Nephron progenitor cell (in vitro differentiated cells): ENCODE measurements around the gene CD69.

Experiments used
- DNase-seq: peaks from one replicate; pipeline ENCODE4 v3.0.0; 2021
- H3K27ac Mint-ChIP-seq: 2 replicates; pipeline ENCODE4 v1.8.0; 2021; ENCODE audit warnings: mild to moderate bottlenecking, moderate library complexity, mixed read lengths
- H3K27me3 Mint-ChIP-seq: 2 replicates; pipeline ENCODE4 v1.8.0; 2021; ENCODE audit warnings: mild to moderate bottlenecking, low read depth, mixed read lengths; ENCODE audit not compliant: poor library complexity
- H3K36me3 Mint-ChIP-seq: 2 replicates; pipeline ENCODE4 v1.8.0; 2021; ENCODE audit warnings: low read depth, mixed read lengths
- H3K4me1 Mint-ChIP-seq: 2 replicates; pipeline ENCODE4 v1.8.0; 2021; ENCODE audit warnings: mixed read lengths
- H3K4me3 Mint-ChIP-seq: 2 replicates; pipeline ENCODE4 v1.8.0; 2021; ENCODE audit warnings: mild to moderate bottlenecking, moderate library complexity, mixed read lengths
- H3K9me3 Mint-ChIP-seq: 2 replicates; pipeline ENCODE4 v1.8.0; 2021; ENCODE audit warnings: mild to moderate bottlenecking, moderate library complexity, mixed read lengths
- CTCF ChIP-seq: fragments of 200-600 bp; sonication (generic); IDR thresholded peaks from 2 replicates; pipeline ENCODE4 v1.5.0; 2021; ENCODE audit warnings: antibody characterized with exemption

Gene CD69

GRCh38 chr12:9760699-9761418 lies at the start of gene CD69:
Gene CD69, minus strand, starts transcription at chr12:9760901. Its CDS starts 81 bp downstream, at chr12:9760820.
- DNase-seq = no peak
- no peak within 1 kb of the TSS for H3K4me3 Mint-ChIP-seq
- no peaks in the 10 kb centered on the region for H3K9me3 Mint-ChIP-seq
- no peak for TF ChIP-seq CTCF
- H3K4me1 Mint-ChIP-seq = peaks cover 26% of the 10 kb centered on the region
- no peaks in the 10 kb centered on the region for H3K36me3 Mint-ChIP-seq
- H3K27ac Mint-ChIP-seq = no peak within 1 kb of the TSS
- H3K27me3 Mint-ChIP-seq = no peaks in the 10 kb centered on the region

GRCh38 chr12:9809866-9810265 lies 49.2 kb upstream of the CD69 start:
- Mint-ChIP-seq H3K9me3 (peaks cover 4% of the 10 kb centered on the region), H3K27me3 (peaks cover 4% of the 10 kb centered on the region), H3K4me1 (peaks cover 72% of the 10 kb centered on the region), H3K4me3 (no peak overlapping the region), H3K27ac (no peak overlapping the region), H3K36me3 (no peaks in the 10 kb centered on the region)
- DNase-seq = no peak
- TF ChIP-seq CTCF = no peak

GRCh38 chr12:9809338-9809737 lies 48.6 kb upstream of the CD69 start:
- H3K36me3 Mint-ChIP-seq = no peaks in the 10 kb centered on the region
- peaks cover 4% of the 10 kb centered on the region for H3K27me3 Mint-ChIP-seq
- H3K4me3 Mint-ChIP-seq = no peak overlapping the region
- peaks cover 4% of the 10 kb centered on the region for H3K9me3 Mint-ChIP-seq
- no peak for TF ChIP-seq CTCF
- H3K27ac Mint-ChIP-seq = no peak overlapping the region
- no peak for DNase-seq
- H3K4me1 Mint-ChIP-seq = peaks cover 77% of the 10 kb centered on the region

- H3K4me3 Mint-ChIP-seq = no peak overlapping the region
- DNase-seq = no peak
- H3K9me3 Mint-ChIP-seq = peaks cover 4% of the 10 kb centered on the region
- H3K36me3 Mint-ChIP-seq = no peaks in the 10 kb centered on the region
- peaks cover 79% of the 10 kb centered on the region for H3K4me1 Mint-ChIP-seq
- H3K27me3 Mint-ChIP-seq = no peaks in the 10 kb centered on the region
- TF ChIP-seq CTCF = no peak
- no peak overlapping the region for H3K27ac Mint-ChIP-seq
Observed at GRCh38 chr12:9808504-9808903, 47.8 kb upstream of the CD69 start.

DNA sequence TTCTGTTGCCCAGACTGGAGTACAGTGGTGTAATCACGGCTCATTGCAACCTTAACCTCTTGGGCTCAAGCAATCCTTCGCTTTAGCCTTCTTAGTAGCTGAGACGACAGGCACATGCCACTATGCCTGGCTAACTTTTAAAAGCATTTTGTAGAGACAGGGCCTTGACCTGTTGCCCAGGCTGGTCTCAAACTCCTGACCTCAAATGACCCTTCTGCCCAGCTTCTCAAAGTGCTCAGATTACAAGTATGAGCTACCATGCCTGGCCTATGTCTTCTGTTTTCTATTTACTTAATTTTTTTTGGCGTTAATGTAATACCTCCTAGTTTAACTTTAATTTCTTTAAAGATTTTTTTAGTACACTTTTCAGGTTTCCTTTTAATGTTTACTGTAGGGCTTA lies 46.0 kb upstream of the CD69 start:
- DNase-seq = peak; percentile 30
- no peaks in the 10 kb centered on the region for H3K36me3 Mint-ChIP-seq
- peaks cover 12% of the 10 kb centered on the region for H3K9me3 Mint-ChIP-seq
- peaks cover 72% of the 10 kb centered on the region for H3K4me1 Mint-ChIP-seq
- no peak for TF ChIP-seq CTCF
- peaks cover 4% of the 10 kb centered on the region for H3K27me3 Mint-ChIP-seq
- H3K4me3 Mint-ChIP-seq = no peak overlapping the region
- peak overlapping the region; percentile 90 for H3K27ac Mint-ChIP-seq

GRCh38 chr12:9805883-9806282 lies 45.2 kb upstream of the CD69 start:
- no peak for TF ChIP-seq CTCF
- no peak overlapping the region for H3K4me3 Mint-ChIP-seq

More at GRCh38 chr12:9805883-9806282, 45.2 kb upstream of the CD69 start:
- no peak for DNase-seq
- Mint-ChIP-seq H3K27me3 (peaks cover 5% of the 10 kb centered on the region), H3K4me1 (peaks cover 65% of the 10 kb centered on the region), H3K36me3 (no peaks in the 10 kb centered on the region), H3K9me3 (peaks cover 8% of the 10 kb centered on the region), H3K27ac (no peak overlapping the region)
